OCI-LY1 (cell line): ENCODE data around the gene NRTN.

Experiments
- H2AFZ ChIP-seq: fragments of 200-600 bp; sonication (generic), shearing (Covaris generic); 2 replicates; pipeline ENCODE4 v1.6.0; 2014; ENCODE audit warnings: antibody characterized with exemption, mild to moderate bottlenecking, low read length
- H3F3A ChIP-seq: fragments of 200-600 bp; sonication (generic), shearing (Covaris generic); 2 replicates; pipeline ENCODE4 v1.6.0; 2014; ENCODE audit warnings: mild to moderate bottlenecking, antibody characterized with exemption, low read length, moderate library complexity; ENCODE audit not compliant: insufficient read depth
- H3K27ac ChIP-seq: fragments of 200-600 bp; sonication (generic); 2 replicates; pipeline ENCODE4 v1.5.1; 2014; ENCODE audit warnings: low read length, mixed run types, mild to moderate bottlenecking, low read depth; ENCODE audit not compliant: poor library complexity, severe bottlenecking
- H3K27me3 ChIP-seq: fragments of 200-600 bp; sonication (generic); 2 replicates; pipeline ENCODE4 v1.6.0; 2014; ENCODE audit warnings: antibody characterized with exemption, mild to moderate bottlenecking, low read length, moderate library complexity; ENCODE audit not compliant: insufficient read depth
- H3K36me3 ChIP-seq: fragments of 200-600 bp; sonication (generic); 2 replicates; pipeline ENCODE4 v1.6.1; 2014; ENCODE audit warnings: mild to moderate bottlenecking, antibody characterized with exemption, low read length, moderate library complexity, mixed read lengths; ENCODE audit not compliant: insufficient read depth
- H3K4me1 ChIP-seq: fragments of 200-600 bp; sonication (generic); 2 replicates; pipeline ENCODE4 v1.5.1; 2014; ENCODE audit warnings: mild to moderate bottlenecking, low read length, moderate library complexity; ENCODE audit not compliant: insufficient read depth, severe bottlenecking
- H3K4me2 ChIP-seq: fragments of 200-600 bp; sonication (generic), shearing (Covaris generic); 2 replicates; pipeline ENCODE4 v1.6.1; 2014; ENCODE audit warnings: low read length
- H3K4me3 ChIP-seq: fragments of 200-600 bp; sonication (generic); 2 replicates; pipeline ENCODE4 v1.5.1; 2014; ENCODE audit warnings: low read length, low read depth, mild to moderate bottlenecking, mixed read lengths; ENCODE audit not compliant: poor library complexity, severe bottlenecking
- H3K79me2 ChIP-seq: fragments of 200-600 bp; shearing (Covaris generic); 2 replicates; pipeline ENCODE4 v1.6.1; 2016; ENCODE audit warnings: mixed run types, low read length, mixed read lengths; ENCODE audit not compliant: insufficient read depth
- H3K9ac ChIP-seq: fragments of 200-600 bp; sonication (generic), shearing (Covaris generic); 2 replicates; pipeline ENCODE4 v1.6.1; 2014; ENCODE audit warnings: mild to moderate bottlenecking, low read length, mixed read lengths
- H3K9me2 ChIP-seq: fragments of 200-600 bp; sonication (generic), shearing (Covaris generic); 2 replicates; pipeline ENCODE4 v1.6.1; 2014; ENCODE audit warnings: low read depth, mild to moderate bottlenecking, low read length, mixed read lengths
- H3K9me3 ChIP-seq: fragments of 200-600 bp; shearing (Covaris generic); 2 replicates; pipeline ENCODE4 v1.6.1; 2014; ENCODE audit warnings: low read length, mixed read lengths
- H4K20me1 ChIP-seq: fragments of 200-600 bp; sonication (generic), shearing (Covaris generic); 2 replicates; pipeline ENCODE4 v1.6.0; 2016; ENCODE audit warnings: mild to moderate bottlenecking, low read length; ENCODE audit not compliant: insufficient read depth
- EZH2 ChIP-seq: fragments of 200-600 bp; sonication (generic), shearing (Covaris generic); IDR thresholded peaks from 2 replicates; pipeline ENCODE4 v1.8.0; 2017; ENCODE audit warnings: borderline replicate concordance, mixed run types, mild to moderate bottlenecking, antibody characterized with exemption, low read length, moderate library complexity, mixed read lengths
- TF ChIP-seq, protein P1 (sequence below): fragments of 200-600 bp; sonication (generic), shearing (Covaris generic); IDR thresholded peaks from 2 replicates; pipeline ENCODE4 v1.5.1; 2017; ENCODE audit warnings: mild to moderate bottlenecking, antibody characterized with exemption, low read length, moderate library complexity, mixed read lengths

Gene NRTN

DNA sequence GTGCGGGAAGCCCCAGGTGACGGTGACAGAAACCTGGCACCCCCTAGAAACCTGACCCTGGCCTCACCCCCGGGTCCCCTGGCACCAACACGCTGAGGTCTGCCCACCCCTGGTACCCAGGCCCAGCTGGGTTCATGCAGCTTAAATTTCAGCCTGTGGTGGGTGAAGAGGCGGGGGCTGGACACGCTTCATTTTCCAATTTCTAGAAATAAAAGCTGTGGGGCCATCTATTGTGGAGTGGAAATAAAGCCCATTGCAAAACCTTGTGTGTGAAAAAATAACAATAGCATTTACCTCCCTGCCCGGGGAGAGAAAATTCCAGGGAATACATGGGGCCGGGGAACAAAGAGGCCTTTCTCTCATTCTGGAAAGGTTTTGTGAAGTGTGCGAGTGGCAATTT, 73.0 kb downstream of the NRTN start:
- H3K79me2 ChIP-seq: no peaks in the 10 kb centered on the region
- no peaks in the 10 kb centered on the region for H4K20me1 ChIP-seq
- no peaks in the 10 kb centered on the region for H3K9me3 ChIP-seq
- no peak overlapping the region for H3K4me3 ChIP-seq
- no peak overlapping the region for H3K4me2 ChIP-seq
- no peak overlapping the region for H3K9ac ChIP-seq
- no peaks in the 10 kb centered on the region for H3K4me1 ChIP-seq
- H3K27ac ChIP-seq: no peak overlapping the region
- 0 out of 2 replicates have a peak, but pooled peaks cover 6% of the 10 kb centered on the region for H3K27me3 ChIP-seq
- H3F3A ChIP-seq: no peaks in the 10 kb centered on the region
- H2AFZ ChIP-seq: no peak overlapping the region
- no peaks in the 10 kb centered on the region for H3K36me3 ChIP-seq
- TF ChIP-seq, protein P1, sequence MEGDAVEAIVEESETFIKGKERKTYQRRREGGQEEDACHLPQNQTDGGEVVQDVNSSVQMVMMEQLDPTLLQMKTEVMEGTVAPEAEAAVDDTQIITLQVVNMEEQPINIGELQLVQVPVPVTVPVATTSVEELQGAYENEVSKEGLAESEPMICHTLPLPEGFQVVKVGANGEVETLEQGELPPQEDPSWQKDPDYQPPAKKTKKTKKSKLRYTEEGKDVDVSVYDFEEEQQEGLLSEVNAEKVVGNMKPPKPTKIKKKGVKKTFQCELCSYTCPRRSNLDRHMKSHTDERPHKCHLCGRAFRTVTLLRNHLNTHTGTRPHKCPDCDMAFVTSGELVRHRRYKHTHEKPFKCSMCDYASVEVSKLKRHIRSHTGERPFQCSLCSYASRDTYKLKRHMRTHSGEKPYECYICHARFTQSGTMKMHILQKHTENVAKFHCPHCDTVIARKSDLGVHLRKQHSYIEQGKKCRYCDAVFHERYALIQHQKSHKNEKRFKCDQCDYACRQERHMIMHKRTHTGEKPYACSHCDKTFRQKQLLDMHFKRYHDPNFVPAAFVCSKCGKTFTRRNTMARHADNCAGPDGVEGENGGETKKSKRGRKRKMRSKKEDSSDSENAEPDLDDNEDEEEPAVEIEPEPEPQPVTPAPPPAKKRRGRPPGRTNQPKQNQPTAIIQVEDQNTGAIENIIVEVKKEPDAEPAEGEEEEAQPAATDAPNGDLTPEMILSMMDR: no peak
- no peak for TF ChIP-seq EZH2
- no peaks in the 10 kb centered on the region for H3K9me2 ChIP-seq
